8988T (cell line): ENCODE measurements around the gene UGT1A6.
"Not testable (repeated sequence)": the region's sequence is repeated elsewhere in the genome, so short reads cannot be mapped to it uniquely, and the experiment has no call there.

Experiments
- DNase-seq: peaks from one replicate; pipeline ENCODE4 v3.0.0; 2011

UGT1A6 gene

GRCh38 chr2:233688341-233688740 is 4.3 kb upstream of the UGT1A6 start:
- DNase-seq = no peak

- no peak for DNase-seq
These were observed 3.7 kb upstream of the UGT1A6 start for GRCh38 chr2:233689031-233689430.

- no peak for DNase-seq
These were observed 3.2 kb upstream of the UGT1A6 start for GRCh38 chr2:233689501-233689900.

- DNase-seq = no peak
These were observed 2.2 kb upstream of the UGT1A6 start for GRCh38 chr2:233690444-233690843.

GRCh38 chr2:233691443-233692433 is 952 bp upstream of the UGT1A6 start:
- DNase-seq = no peak

- DNase-seq = no peak
These were observed 1.3 kb downstream of the UGT1A6 start for GRCh38 chr2:233693963-233694362.

GRCh38 chr2:233698740-233699139 is 6.0 kb downstream of the UGT1A6 start:
- no peak for DNase-seq

GRCh38 chr2:233699424-233700027 is 6.8 kb downstream of the UGT1A6 start:
- DNase-seq = no peak

- DNase-seq = no peak
These were observed 7.4 kb downstream of the UGT1A6 start for GRCh38 chr2:233700028-233700635.

GRCh38 chr2:233700842-233701241 is 8.2 kb downstream of the UGT1A6 start:
- DNase-seq = not testable (repeated sequence)

GRCh38 chr2:233702238-233702637 is 9.5 kb downstream of the UGT1A6 start:
- no peak for DNase-seq

- no peak for DNase-seq
These were observed 13.3 kb downstream of the UGT1A6 start for GRCh38 chr2:233705911-233706506.

- no peak for DNase-seq
These were observed 14.0 kb downstream of the UGT1A6 start for GRCh38 chr2:233706720-233707119.

- DNase-seq = no peak
These were observed 15.4 kb downstream of the UGT1A6 start for GRCh38 chr2:233707940-233708644.

- DNase-seq = no peak
These were observed 16.3 kb downstream of the UGT1A6 start for GRCh38 chr2:233708942-233709341.

- DNase-seq = peak; percentile 36
These were observed 18.8 kb downstream of the UGT1A6 start for GRCh38 chr2:233711312-233712008.

- no peak for DNase-seq
These were observed 20.0 kb downstream of the UGT1A6 start, which contains the start of gene UGT1A5 for GRCh38 chr2:233712611-233713261. TSS of gene UGT1A5 (plus strand) at chr2:233712907. CDS start at chr2:233712992, 85 bp downstream.

- DNase-seq = no peak
These were observed 20.5 kb downstream of the UGT1A6 start for GRCh38 chr2:233713262-233713615.

GRCh38 chr2:233714121-233714520 is 21.4 kb downstream of the UGT1A6 start:
- DNase-seq = no peak

GRCh38 chr2:233718552-233718951 is 25.9 kb downstream of the UGT1A6 start, which contains the start of gene UGT1A4:
TSS of gene UGT1A4 (plus strand) at chr2:233718736. CDS start at chr2:233718821, 85 bp downstream.
- DNase-seq = no peak

GRCh38 chr2:233728723-233729301 is 36.1 kb downstream of the UGT1A6 start, which contains the start of gene UGT1A3:
TSS of gene UGT1A3 (plus strand) at chr2:233729042. CDS start at chr2:233729127, 85 bp downstream.
- no peak for DNase-seq
